ENCODE measurements around the gene NAB2.
"Not testable (repeated sequence)": the region's sequence is repeated elsewhere in the genome, so short reads cannot be mapped to it uniquely, and the experiment has no call there.

The NAB2 gene

DNA sequence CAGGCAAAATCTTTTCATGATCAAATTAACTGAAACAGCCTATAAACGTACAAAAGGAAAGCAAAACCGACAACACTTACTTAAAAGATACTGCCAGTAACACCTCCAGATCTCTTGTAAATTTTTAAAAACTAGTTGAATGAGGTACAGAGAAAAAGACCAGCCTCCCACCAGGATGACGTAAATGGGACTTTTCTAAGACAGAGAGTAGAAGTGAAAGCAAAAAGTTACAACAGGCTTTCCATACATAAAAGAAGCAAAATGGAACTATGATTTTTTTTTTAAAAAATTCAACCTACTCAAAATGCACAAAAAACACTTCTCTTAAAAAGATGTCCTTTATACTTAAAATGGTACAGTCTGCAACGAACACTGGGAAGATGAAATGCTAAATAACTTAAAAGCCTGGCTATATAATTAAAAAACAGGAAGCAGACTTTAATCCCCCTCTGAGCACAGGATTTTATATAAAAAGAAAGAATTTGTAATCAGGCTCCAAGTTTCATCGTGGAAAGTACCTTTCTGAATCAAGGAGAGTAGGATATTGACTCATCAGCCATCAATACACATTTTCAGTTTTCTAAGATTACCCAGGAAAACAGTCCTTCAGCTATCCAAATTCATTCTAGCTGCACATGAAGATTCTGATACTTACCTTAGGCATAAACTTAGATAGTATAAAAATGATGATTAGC, 24.8 kb upstream of the NAB2 start:
- H3K4me3 ChIP-seq (ENCODE audit: low read depth, low read length): no peak overlapping the region

DNA sequence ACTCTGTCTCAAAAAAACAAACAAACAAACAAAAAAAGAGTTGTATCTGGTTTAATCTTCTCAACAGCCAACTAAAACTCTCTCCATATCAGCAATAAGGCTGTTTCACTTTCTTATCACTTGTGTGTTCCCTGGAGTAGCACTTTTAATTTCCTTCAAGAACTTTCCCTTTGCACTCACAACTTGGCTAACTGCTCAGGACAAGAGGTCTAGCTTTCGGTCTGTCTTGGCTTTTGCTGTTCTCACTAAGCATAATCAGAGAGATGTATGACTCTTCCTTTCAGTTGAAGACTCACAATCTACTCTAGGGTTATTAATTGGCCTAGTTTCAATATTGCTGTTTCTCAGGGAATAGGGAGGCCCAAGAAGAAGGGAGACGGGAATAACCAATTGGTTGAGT, 22.7 kb upstream of the NAB2 start:
- no peak overlapping the region for H3K4me3 ChIP-seq (ENCODE audit: low read depth, low read length)

- H3K4me3 ChIP-seq (ENCODE audit: low read depth, low read length): no peak overlapping the region
These were observed 19.4 kb upstream of the NAB2 start for GRCh38 chr12:57069523-57069922.

GRCh38 chr12:57072661-57073060, 16.3 kb upstream of the NAB2 start:
- no peak overlapping the region for H3K4me3 ChIP-seq (ENCODE audit: low read depth, low read length)

- H3K4me3 ChIP-seq (ENCODE audit: low read depth, low read length): not testable (repeated sequence)
These were observed 15.1 kb upstream of the NAB2 start for GRCh38 chr12:57073566-57074450.

DNA sequence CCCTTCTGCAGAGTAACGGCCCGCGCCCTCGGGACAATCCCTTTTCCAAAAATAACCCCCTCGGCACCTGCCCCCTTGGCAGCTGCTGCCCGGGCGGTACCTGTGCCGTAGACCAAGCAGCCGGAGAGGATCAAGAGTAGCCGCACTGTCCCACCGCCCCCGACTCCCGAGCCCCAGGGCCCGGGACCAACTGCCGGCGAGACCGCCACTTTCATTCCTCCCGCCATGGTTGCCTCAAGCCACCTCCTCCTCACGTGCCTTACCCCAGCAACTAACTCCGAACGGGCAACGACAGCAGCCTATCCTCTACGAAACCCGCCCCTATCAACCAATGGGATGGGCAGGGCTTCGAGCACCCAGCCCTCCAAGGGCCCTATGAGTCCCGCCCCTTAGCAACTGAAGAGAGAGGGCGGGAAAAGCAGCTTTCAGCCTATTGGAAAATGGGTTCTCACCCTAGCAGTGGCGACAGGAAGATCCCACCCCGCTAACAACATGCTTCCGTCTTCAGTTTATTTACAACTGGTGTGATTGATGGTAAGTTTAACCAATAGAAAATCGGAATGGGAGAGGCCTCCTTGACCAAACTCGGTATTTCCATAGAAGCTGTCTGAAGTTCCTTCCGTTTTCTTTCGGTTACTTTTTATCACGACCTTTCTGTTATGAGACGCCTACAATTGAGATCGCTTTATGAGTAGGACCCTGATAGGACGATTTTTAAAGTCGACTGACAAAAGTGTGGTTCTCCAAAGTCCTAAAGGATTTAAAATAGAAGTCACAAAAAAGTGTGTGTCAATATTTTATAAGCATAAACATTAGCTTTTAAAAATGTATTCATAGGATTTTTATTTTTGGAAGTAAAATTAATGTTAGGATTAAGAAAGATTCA, 10.2 kb upstream of the NAB2 start, which contains the start of gene NEMP1:
TSS of gene NEMP1 (minus strand) at position 273 of the 886 bp plus-strand sequence. CDS start at position 227, 46 bp downstream.
- H3K4me3 ChIP-seq (ENCODE audit: low read depth, low read length): peak within 1 kb of the TSS; percentile 94

GRCh38 chr12:57079821-57080220, 9.1 kb upstream of the NAB2 start:
- H3K4me3 ChIP-seq (ENCODE audit: low read depth, low read length): no peak overlapping the region

GRCh38 chr12:57080855-57081254, 8.1 kb upstream of the NAB2 start:
- no peak overlapping the region for H3K4me3 ChIP-seq (ENCODE audit: low read depth, low read length)

DNA sequence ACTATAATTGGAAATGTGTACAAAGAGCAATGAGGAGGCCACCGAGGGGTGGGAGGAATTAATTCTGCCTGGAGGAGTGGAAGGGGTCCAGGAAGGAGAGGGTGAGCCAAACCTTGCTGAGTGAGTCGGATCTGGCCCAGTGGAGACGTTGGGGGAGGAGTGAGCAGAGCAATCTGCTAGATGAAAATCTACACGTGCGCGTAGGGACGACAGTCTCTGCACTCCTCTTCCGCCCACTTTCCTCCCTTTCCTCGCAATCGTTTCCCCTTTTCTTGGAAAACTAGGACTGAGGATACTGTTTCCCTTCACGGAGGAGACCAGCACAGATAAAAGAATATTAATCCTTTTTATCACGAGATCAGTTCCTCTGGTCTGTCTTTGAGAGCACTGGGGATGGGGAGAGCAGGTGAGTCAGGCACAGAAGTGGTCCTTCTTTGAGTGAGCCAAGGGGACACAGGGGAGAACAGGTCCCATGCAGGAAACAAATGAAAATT, 2.9 kb upstream of the NAB2 start:
- peak overlapping the region; percentile 73 for H3K4me3 ChIP-seq (ENCODE audit: low read depth, low read length)

GRCh38 chr12:57086493-57087009, 2.4 kb upstream of the NAB2 start:
- H3K4me3 ChIP-seq (ENCODE audit: low read depth, low read length): peak overlapping the region; percentile 73

- H3K4me3 ChIP-seq (ENCODE audit: low read depth, low read length): peak overlapping the region; percentile 73
These were observed 1.8 kb upstream of the NAB2 start for GRCh38 chr12:57087010-57087690.

DNA sequence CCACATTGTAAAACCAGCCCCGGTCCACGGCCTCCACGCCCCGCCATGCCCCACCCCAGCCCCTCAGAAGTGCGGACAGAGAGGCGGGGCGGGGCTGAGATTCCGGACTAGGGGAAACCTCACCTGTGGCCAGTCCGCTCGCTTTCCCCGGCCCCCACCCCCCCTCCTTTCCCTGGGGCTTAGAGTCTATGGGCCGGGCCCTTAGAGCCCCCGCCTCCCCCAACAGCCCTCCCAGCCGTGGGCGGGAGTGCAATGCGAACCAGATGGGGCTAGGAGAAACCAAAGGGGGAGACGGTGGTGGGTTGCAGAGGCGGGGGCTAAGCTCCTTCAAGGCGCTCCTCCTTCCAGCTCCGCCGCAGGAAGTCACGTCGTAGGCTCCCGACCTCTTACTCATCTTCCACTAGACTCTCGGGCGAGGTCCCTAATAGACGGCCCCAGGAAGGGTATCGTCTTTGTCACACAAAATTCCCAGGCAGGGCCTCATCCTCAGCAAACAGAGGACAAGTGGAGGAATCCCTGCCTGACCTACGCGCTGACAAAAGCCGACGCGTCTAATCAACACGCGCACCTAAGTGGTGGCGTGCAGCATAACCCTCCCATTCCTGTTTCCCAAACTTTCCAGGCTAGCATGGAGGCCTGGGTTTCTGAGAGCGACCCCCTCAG, 1.1 kb upstream of the NAB2 start:
- peak overlapping the region; percentile 69 for H3K4me3 ChIP-seq (ENCODE audit: low read depth, low read length)

GRCh38 chr12:57089271-57090245, 644 bp downstream of the NAB2 start:
- peak overlapping the region; percentile 76 for H3K4me3 ChIP-seq (ENCODE audit: low read depth, low read length)

DNA sequence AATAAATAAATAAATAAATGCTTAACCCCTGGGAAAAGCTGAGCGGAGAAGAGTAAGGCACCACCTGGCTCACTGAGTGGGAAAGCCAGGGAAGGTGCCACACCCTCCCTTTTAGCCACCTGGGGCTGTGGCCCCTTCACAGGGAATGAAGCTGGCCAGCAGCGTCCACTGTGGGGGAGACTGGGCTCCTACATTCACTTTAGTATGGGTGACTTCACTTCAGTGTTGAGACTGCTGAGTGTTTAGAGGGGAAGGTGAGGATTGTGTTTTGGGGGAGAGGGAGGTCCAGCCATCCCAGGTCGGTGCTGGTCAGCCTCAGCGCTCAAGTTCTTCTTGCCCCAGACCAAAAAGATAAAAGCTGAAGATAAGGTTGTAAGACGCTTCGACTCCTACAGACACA, 1.6 kb downstream of the NAB2 start:
- no peak overlapping the region for H3K4me3 ChIP-seq (ENCODE audit: low read depth, low read length)

- H3K4me3 ChIP-seq (ENCODE audit: low read depth, low read length): no peak overlapping the region
These were observed 2.2 kb downstream of the NAB2 start for GRCh38 chr12:57090924-57091637.

DNA sequence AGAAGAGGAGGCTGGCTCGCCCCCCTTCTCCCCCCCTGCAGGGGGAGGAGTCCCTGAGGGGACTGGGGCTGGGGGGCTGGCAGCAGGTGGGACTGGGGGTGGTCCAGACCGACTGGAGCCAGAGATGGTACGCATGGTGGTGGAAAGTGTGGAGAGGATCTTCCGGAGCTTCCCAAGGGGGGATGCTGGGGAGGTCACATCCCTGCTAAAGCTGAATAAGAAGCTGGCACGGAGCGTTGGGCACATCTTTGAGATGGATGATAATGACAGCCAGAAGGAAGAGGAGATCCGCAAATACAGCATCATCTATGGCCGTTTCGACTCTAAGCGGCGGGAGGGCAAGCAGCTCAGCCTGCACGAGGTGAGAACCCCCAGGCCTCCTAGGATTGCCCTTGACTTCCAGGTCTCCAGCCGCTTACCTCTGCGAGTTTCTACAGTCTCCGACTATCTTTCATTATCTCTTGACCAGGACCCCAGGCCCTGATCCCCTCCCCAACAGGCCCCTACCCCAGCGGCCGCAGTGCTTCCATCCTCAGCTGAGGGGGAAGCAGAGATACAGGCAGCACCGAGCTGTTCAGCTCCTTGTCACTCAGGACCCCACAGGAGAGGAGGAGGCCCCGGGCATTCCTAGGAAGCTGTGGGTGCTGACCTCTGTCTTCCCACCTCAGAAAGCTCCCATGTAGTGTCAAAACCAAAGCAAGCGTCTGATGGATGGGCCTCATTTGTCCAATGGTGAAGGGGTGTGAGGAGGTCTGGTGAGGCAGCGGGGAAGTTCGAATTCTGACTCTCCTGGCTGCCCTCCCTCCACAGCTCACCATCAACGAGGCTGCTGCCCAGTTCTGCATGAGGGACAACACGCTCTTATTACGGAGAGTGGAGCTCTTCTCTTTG, 3.0 kb downstream of the NAB2 start:
- no peak overlapping the region for H3K4me3 ChIP-seq (ENCODE audit: low read depth, low read length)

GRCh38 chr12:57092529-57092862, 3.6 kb downstream of the NAB2 start:
- no peak overlapping the region for H3K4me3 ChIP-seq (ENCODE audit: low read depth, low read length)
